Measurements from ENCODE around the gene WDR70. TPM values are rescaled to one million over a fixed set of nuclear protein-coding genes. Genes with fewer than 3 reads are reported as not detected.
"Not testable (repeated sequence)": the region's sequence is repeated elsewhere in the genome, so short reads cannot be mapped to it uniquely, and the experiment has no call there.

Gene WDR70
- total RNA-seq, 6 experiments from 2014 or later = 8.8 to 13.4 (median 11.3) TPM

GRCh38 chr5:37683072-37683471 lies 304.0 kb downstream of the WDR70 start:
- 86% methylated on average over 1 of the region's 1 CpG for WGBS (ENCODE audit: insufficient coverage, low coverage, low lambda C conversion rate, missing lambda C conversion rate)
- ATAC-seq (no peak), DNase-seq (no peak)
- intact Hi-C loops (cut with DNase I) = no loop called here
- TF ChIP-seq CTCF (IDR thresholded peaks at IDR 0.05) (no peak), POLR2A (IDR thresholded peaks at IDR 0.05) (no peak)
- Histone ChIP-seq H3K4me3 (no peak overlapping the region), H3K9me3 (no peaks in the 10 kb centered on the region), H3K4me1 (no peaks in the 10 kb centered on the region), H3K27ac (no peak overlapping the region), H3K27me3 (no peaks in the 10 kb centered on the region), H3K36me3 (no peaks in the 10 kb centered on the region)

- Histone ChIP-seq H3K4me3 (no peak overlapping the region), H3K9me3 (no peaks in the 10 kb centered on the region), H3K4me1 (no peaks in the 10 kb centered on the region), H3K27ac (no peak overlapping the region), H3K36me3 (no peaks in the 10 kb centered on the region), H3K27me3 (no peaks in the 10 kb centered on the region)
- intact Hi-C loops (cut with DNase I) = no loop called here
- DNase-seq = no peak
- no peak for ATAC-seq
- TF ChIP-seq POLR2A (IDR thresholded peaks at IDR 0.05) = no peak
- TF ChIP-seq CTCF (IDR thresholded peaks at IDR 0.05) = no peak
- WGBS (ENCODE audit: insufficient coverage, low coverage, low lambda C conversion rate, missing lambda C conversion rate) = no CpG with 5 or more reads among the region's 3 CpGs
Measured at GRCh38 chr5:37685211-37685610, 306.1 kb downstream of the WDR70 start.

GRCh38 chr5:37685816-37686215 lies 306.7 kb downstream of the WDR70 start:
- Histone ChIP-seq H3K9me3 (no peaks in the 10 kb centered on the region), H3K27me3 (no peaks in the 10 kb centered on the region), H3K4me1 (no peaks in the 10 kb centered on the region), H3K36me3 (no peaks in the 10 kb centered on the region), H3K4me3 (no peak overlapping the region), H3K27ac (no peak overlapping the region)
- TF ChIP-seq CTCF (IDR thresholded peaks at IDR 0.05) (no peak), POLR2A (IDR thresholded peaks at IDR 0.05) (no peak)
- intact Hi-C loops (cut with DNase I) = no loop called here
- no peak for DNase-seq
- no peak for ATAC-seq
- 100% methylated on average over 6 of the region's 7 CpGs for WGBS (ENCODE audit: insufficient coverage, low coverage, low lambda C conversion rate, missing lambda C conversion rate)

GRCh38 chr5:37688925-37689324 lies 309.8 kb downstream of the WDR70 start:
- ATAC-seq; H3K4me3 ChIP-seq; H3K9me3 ChIP-seq; DNase-seq; H3K36me3 ChIP-seq; H3K27ac ChIP-seq; H3K4me1 ChIP-seq; intact Hi-C loops (cut with DNase I); H3K27me3 ChIP-seq: not testable (repeated sequence)
- WGBS (ENCODE audit: insufficient coverage, low coverage, low lambda C conversion rate, missing lambda C conversion rate) = 100% methylated on average over 1 of the region's 10 CpGs

- 92% methylated on average over 4 of the region's 5 CpGs for WGBS (ENCODE audit: insufficient coverage, low coverage, low lambda C conversion rate, missing lambda C conversion rate)
- ATAC-seq; H3K9me3 ChIP-seq; H3K4me3 ChIP-seq; H3K36me3 ChIP-seq; H3K4me1 ChIP-seq; H3K27me3 ChIP-seq; intact Hi-C loops (cut with DNase I); DNase-seq; H3K27ac ChIP-seq: not testable (repeated sequence)
Measured at GRCh38 chr5:37694333-37694732, 315.2 kb downstream of the WDR70 start.

- no peaks in the 10 kb centered on the region for H3K9me3 ChIP-seq
- no peak for TF ChIP-seq CTCF (IDR thresholded peaks at IDR 0.05)
- no peak for TF ChIP-seq POLR2A (IDR thresholded peaks at IDR 0.05)
Measured at GRCh38 chr5:37694867-37695266, 315.7 kb downstream of the WDR70 start.

More at GRCh38 chr5:37694867-37695266, 315.7 kb downstream of the WDR70 start:
- no peaks in the 10 kb centered on the region for H3K4me1 ChIP-seq
- H3K27me3 ChIP-seq = no peaks in the 10 kb centered on the region
- no peak for ATAC-seq
- no peak overlapping the region for H3K4me3 ChIP-seq
- DNase-seq = no peak
- intact Hi-C loops (cut with DNase I) = no loop called here
- no peaks in the 10 kb centered on the region for H3K36me3 ChIP-seq
- no peak overlapping the region for H3K27ac ChIP-seq
